ENCODE data around the gene TBC1D16.

The TBC1D16 gene

DNA sequence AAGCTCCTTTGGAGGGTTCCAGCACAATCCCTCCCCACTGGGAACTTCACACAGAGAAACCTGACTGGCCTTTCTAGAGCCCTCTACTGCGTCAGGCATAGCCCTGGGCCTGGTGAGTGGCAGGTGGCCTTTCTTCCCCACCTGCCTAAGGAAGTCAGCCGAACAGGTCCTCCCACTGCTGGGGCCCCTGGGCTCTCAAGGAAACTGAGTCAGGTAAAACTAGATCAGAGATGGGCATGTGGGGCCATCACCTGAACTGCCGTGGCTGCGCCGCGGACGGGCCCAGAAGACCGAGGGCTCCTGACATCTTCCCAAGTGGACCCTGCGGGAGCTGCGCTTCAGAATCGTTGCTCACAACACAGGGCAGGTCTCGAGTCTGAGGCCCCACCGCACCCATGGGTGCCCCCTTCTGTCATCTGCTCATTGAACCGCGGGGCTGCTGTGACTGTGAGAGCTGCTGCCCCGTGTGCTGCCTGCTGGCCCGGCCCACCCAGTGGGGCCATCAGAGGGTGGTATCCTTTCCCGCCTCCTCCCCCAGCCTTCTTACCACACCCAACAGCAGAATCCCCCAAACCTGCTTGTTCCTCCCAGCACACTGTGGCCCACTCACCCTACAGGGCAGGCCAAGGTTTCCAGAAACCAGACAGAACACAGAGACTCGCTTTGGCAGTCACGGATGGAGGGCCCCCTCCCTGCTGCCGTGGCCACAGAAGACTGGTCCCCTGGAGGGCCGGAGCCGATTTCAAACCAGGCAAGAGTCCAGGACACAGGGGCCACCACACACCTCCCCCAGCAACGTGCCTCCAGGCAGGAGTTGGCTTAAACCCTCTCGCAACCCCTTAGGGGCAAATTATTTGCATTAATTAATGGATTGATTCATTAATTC lies 81.1 kb downstream of the TBC1D16 start:
- in situ Hi-C loops (cut with HindIII; ENCODE audit: low sequenced_read_pairs): no loop called here

DNA sequence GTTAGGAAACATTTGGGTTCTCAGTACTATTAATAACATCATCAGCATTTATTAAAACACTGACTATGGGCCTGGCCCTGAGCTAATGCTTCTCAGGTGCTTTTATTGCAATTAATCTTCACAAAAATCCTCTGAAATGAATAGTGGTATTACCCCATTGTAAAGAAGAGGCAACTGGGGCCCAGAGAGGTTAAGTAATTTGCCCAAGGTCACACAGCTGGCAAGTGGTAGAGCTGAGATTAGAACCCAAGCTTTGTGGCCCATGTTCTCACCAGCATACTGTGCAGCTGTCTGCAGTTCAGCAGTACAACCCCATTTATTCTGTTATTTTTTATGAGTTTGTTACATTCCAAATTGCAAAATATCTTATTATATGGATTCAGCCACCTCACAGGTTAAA lies 82.3 kb downstream of the TBC1D16 start:
- in situ Hi-C loops (cut with HindIII; ENCODE audit: low sequenced_read_pairs): no loop called here

DNA sequence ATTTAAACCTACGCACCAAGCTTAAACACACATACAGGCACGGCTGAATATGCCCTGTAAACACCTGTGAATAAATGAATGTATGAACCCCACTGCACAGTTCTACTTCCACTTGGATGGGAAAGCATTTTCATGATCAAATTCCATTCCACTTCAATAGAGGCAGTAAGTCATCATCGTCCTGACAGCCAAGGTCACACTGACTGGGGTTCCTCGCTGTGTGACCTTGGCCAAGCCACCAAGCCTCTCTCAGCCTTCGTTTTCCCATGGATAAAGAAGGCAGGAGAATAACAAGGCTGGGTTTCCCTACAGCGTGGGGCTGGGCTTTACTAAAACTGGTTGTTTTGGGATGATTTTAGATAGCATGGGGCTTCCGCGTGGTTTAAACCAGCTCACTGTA lies 82.8 kb downstream of the TBC1D16 start:
- in situ Hi-C loops (cut with HindIII; ENCODE audit: low sequenced_read_pairs): no loop called here

DNA sequence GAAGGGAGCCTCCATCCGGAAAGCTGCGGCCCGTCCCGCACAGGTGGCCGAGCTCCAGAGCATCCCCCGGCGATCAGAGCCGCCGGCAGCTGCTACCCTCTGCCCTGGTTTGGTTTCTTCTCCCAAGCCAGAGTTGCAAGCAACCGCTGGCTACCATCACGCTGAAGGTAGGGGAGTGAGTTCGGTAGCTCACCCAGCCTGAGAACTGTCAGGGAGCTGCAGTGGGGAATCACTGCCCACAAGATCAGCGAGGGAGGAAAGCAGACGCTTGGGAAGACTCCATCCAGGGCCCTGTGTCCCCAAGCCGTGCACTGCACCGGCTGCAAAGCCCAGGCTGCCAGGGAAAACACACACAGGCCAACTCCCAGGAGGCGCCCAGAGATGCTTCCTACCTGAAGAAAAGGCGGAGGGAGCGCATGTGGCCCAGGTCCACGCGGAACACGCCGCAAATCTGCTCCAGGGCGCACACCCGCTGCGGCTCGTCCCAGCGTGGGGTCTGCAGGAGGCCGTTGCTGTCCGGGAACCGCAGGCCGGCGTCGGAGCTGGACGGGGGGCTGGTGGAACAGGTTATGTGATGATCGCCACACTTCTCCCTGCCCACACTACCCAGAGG lies 83.3 kb downstream of the TBC1D16 start:
- in situ Hi-C loops (cut with HindIII; ENCODE audit: low sequenced_read_pairs): no loop called here

DNA sequence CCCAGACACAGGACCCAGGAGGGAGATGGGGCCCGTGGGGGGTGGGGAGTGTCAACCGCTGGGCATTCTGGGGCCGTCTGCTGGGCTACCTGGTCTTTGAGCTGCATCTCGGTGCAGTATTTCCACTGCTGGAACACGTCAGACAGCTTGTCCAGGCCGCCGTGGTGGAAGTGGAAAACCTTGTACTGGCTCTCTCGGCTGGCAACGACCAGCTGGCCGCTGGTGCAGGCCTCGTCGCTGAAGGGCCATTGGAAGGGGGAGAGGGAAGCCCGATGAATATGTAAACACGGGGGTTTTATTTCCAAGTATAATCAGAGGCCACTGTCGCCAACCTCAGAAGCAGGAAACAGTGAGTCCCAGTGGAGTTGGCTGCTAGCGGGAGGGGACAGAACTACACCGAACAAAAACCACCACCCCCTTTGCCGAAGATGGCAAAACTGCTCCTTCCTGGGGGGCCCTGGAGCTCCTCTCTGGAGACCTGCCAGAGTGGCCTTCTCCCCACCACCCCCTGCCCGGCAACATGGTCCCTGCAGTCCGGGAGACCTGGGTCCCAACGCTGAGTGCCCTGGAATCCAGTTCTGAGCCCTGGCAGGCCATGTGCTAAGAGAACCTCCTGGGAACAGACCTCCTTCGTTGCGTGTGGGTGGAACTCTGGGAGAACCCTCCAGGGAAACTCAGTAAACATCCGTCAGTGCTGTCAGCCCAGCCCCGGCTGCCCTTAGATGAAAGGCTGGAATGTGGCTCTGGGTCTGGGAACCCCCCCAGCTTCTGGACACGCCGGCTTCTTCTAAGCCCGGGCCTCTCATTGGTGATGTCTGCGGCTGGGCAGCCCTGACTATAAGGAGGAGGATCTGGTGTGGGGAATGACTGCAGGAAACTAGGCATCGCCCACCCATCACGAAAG lies 84.1 kb downstream of the TBC1D16 start:
- in situ Hi-C loops (cut with HindIII; ENCODE audit: low sequenced_read_pairs): no loop called here

DNA sequence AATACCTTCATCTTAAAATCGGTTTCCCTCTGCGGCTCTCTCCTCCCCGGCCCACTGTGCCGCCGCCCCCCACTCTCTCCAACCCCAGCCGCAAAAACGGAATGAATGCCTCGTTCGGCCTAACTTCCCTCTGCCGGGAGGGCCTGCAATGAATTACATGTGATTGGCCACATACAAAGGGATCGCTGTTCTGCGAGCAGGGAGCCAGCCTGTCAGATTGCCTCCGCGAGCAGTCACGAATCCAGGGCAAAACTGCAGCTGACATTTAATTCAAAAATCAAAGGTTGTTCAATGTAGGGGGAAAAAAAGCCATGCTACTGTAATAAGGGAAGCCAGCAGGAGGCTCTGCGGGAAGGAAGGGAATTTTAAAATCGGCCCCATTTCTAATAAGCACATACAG lies 84.9 kb downstream of the TBC1D16 start:
- in situ Hi-C loops (cut with HindIII; ENCODE audit: low sequenced_read_pairs): no loop called here

DNA sequence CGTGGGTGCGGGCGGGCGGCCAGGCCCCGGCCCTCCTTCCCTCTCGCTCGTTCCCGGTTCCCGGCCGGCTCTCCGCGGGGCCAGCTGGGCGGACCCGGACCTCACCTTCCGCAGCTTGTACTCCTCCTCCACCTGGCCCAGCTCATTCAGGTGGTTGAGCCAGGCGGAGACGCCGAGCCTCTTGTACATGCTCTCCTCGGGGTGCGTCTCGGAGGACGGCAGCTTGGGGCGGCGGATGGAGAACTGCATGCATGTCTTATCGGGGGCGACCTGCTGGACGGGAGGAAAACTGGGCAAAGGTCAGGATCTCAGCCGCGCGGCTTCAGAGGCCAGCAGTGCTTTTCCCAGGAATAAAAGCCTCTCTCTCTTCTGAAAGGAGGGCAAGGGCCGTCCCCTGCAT lies 85.4 kb downstream of the TBC1D16 start:
- in situ Hi-C loops (cut with HindIII; ENCODE audit: low sequenced_read_pairs): no loop called here

DNA sequence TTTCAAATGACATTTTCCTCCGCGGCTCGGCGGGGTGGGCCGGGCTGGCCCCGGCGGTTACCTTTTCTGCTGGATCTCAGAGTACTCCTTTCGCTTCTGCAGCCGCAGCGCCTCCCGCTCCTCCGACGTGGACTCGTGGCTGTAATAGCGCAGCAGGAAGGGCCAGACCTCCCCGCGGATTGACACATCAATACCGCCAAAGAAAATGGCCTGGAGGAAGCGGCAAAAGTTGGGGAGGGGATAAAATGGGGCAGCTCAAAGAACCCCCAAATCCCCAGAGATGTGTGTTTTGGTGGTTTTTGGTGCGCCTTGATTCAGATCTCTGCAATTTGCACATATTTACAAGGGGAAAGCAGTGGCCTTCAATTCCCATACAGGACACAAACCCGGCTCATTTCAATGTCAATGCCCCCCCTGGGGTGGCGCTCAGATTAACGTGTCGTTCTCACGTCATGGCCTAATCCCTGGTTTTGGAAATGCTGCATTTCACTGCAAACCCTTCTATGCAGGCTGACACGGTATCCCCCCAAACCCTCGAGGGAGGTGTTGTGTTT lies 85.9 kb downstream of the TBC1D16 start:
- in situ Hi-C loops (cut with HindIII; ENCODE audit: low sequenced_read_pairs): no loop called here

DNA sequence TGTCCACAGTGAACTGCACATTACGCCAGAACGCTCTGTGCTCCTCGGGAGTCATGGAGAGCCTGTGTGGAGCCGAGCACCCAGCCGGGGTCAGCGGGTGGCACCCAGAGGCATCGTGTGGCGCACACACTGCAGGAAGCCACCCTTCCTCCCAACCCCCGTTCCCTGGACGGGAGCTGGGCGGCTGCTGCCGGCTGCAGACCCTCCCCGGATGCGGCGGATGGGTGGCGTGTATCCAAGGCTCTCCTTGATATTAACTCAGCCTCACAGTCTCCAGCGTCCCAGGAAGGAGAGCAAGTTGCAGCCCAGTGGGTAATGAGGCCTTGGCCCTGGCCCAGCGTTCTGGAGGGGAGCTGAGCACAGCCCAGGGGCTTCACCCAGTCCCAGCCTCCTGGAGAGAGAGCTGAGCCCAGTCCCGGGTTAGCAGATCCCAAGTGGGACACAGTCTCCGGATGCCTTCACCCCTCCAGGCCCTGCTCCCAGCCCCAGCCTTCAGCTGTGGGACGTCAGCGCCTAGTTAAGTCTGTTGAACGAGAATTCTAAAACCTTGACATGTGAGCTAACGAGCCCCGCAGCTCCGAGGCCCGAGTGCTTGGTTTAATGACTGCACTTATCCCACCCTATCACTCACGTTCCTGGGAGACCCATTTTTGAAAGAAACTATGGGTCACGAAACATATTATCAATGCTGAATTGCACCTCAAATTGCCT lies 86.6 kb downstream of the TBC1D16 start:
- in situ Hi-C loops (cut with HindIII; ENCODE audit: low sequenced_read_pairs): no loop called here

DNA sequence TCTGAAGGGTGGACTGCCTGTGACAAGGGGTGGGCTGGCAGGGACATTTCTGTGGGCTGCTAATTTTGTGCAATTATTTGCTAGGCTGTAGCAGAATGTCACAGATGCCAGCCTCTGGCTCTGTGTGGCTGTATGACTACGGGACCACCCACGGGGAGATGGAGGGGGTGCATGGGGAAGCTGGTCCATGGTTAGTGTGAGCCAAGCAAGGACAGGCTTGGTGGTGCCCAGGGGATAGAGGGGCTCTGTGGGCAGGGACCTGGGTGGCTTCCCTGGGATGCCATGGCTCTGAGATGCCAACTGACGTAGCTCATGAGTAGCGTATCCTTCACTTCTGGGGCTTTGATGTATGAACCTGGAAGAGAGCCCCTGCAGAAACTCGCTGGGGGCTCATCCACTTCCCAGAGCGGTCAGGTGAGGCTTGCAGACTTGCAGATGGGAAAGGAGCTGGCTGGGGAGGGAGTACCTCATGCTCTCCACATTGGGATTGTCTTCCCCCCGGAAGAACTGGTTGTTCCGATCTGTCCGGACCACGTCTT lies 87.2 kb downstream of the TBC1D16 start:
- in situ Hi-C loops (cut with HindIII; ENCODE audit: low sequenced_read_pairs): no loop called here

DNA sequence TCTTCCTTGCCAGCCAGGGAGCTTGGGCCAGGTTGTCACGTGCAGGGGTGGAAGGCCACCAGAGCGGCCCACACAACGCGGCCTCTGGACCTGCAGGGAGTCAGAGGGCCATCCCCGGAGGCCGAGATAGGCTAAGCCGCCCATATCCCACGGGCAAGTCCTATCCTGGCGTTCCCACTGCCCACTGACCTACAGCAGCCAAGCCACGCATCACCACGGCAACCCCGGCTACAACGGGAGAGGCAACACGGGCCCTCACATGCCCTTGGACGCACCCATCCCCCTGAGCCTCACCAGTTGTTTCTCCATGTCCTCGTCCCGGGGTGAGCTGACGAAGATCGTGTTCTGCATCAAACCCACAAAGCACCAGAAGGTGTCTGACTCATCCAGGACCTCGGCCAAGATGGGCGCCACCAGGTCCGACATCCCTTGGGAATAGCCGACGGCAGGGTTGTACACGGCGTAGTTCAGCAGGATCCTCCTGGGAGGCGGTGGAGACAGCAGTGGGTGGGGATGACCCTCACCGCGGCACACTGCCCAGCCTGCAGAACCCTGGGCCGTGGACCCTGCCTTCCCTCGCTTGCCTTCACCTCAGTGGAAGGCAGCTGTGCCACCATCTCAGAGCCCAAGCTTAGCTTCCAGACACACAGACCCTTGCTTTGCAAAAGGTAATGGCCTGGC lies 88.2 kb downstream of the TBC1D16 start:
- in situ Hi-C loops (cut with HindIII; ENCODE audit: low sequenced_read_pairs): no loop called here

DNA sequence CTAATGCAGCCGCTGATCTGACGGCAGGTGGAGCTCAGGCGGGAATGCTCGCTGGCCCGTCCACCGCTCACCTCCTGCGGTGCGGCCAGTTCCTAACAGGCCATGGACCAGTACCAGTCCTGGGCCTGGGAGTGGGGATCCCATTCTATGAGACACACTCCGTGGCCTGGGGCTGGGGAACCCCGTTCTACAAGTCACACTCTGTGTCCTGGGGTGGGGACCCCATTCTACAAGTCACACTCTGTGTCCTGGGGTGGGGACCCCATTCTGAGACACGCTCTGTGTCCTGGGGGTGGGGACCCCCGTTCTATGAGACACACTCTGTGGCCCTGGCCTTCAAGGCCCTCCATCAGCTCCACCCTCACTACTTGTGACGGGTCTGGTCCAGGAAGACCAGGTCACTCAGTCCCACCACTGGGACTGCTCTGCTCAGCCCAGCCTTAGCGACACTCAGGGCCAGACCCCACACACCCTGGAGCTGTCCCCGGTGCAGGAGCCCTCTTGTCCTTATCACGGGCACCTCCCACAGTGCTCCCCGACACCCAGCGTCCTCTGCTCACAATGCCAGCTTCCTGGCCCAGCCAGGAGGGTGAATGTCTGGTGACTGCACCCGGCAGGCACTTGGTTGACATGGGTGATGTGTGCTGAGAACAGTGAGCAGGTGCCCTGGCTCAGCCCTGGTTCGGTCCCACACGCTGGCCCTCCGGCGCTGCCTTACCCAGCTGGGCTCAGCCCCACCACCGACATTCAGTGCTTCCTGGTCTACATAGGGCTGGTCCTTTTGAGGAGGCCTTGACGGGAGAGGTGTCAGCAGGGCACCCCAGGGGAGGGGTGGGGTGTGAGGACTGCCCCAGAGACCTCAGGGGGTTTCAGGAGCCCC lies 89.1 kb downstream of the TBC1D16 start:
- in situ Hi-C loops (cut with HindIII; ENCODE audit: low sequenced_read_pairs): no loop called here

DNA sequence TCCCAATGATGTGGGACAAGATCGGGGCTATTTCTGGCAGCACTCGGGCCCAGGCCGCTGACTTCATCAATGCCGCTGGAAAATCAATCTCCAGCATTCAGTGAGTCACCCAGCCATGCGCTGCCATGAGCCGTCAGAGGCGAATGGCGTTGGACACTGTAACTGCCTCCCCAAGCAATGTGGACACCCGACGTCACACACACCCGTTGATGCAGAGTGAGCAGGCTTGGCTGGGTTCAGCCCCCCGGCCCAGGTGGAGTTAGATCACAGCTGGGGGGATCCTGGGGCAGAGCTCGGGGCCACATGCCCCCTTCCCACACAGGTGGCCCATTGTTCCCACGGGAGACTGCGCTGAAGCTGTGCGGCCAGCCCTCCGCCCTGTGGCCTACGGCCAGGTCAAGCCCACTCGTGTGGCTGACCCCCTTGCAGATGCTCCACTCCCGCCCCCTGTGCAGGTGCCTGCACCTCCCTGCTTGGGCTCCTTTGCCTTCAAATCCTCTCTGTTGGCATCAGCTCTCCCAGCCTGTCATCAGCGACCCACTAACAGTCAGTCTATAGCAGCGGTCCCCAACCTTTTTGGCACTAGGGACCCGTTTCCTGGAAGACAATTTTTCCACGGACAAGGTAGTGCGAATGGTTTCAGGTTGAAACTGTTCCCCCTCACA lies 89.9 kb downstream of the TBC1D16 start:
- in situ Hi-C loops (cut with HindIII; ENCODE audit: low sequenced_read_pairs): no loop called here

DNA sequence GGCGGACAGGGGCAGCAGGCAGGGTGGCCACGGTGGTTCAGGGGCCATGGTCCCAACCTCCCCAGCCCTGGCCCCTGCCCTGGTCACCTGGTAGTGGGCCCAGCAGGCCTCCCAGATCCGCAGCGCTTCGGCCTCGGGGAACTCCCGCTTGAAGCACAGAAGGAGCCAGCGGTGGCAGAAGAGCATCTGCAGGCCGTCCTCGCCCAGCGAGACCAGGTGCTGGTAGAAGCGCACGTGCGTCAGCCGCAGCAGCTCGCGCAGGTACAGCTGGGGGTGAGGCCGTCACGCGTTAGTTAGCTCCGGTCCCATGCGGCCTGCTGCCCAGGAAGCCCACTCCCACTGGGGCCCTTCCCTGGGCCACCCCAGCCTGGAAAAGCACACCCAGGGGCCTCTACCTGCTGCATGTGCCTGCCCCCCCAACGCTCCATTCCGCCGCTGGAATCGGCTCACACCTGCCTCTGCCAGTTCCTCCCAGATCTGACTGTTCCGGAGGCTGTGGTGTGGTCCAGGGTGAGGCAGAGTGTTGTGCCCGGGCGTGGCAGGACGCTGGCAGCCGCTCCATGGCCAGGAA lies 90.8 kb downstream of the TBC1D16 start:
- in situ Hi-C loops (cut with HindIII; ENCODE audit: low sequenced_read_pairs): no loop called here

DNA sequence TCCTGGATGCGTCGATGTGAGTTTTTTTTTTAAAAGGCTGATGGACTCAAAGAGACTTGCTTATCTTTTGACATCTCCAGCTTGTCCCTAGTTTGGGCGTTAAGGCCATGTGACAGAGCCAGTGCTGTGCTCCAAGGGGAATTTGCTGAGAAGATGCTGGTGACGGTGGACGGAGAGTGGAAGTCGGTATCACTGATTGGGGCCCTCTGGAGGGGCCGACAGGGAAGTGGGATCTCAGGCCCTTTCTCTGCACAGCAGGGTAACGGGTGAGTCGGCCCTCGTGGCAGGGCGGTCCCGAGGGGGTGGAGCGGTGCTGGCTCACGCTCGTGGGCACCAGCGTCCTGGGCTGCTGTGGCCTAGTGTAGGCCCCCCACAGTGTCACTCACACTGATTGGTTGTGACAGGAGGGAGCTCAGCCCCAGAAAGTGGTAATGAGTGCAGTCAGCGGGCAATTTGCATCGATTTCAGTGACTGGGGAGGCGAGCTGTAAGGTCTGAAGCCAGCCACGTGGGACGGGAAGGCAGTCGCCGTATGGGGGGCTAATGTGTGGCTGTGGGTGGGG lies 91.3 kb downstream of the TBC1D16 start:
- in situ Hi-C loops (cut with HindIII; ENCODE audit: low sequenced_read_pairs): no loop called here

DNA sequence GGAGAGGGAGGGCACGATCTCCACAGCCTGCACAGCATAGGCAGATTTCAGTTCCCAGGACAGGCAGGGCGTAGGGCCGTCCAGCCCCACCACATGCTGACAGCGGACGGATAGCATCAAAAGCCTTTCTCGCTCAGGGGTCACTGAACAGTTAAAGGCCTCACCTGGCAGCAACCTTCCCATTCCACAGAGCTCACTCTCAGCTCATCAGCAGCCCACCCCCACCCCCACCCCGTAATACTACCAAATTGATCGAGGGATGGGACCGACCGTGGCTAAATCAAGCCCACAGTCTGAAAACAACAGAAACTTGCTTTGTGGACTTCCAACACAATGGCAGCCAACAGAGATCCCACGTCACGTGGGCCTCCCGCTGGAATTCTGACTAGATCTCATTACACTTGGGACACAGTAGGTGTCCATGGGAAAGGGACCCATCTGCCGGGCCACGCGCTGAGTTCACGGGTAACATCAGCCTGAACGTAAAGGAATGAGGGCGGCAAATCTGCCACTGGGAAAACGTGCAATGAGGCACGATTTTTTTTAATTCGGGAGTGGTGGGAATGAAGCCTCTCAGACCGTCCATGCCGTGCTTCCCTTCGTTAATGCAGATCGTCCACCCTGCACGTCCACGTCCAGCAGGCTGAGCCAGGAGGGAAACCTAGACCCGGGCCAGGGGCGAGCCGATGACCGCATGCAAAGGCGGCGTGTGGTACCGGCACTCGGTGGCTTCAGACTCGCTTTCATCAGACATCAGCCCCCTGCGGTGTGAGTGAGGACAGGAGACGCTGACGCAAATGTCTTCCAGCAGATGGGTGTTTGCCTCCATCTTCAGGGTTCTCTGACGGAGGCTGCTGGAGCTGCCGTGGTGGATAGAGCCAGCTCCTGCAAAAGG lies 92.1 kb downstream of the TBC1D16 start:
- in situ Hi-C loops (cut with HindIII; ENCODE audit: low sequenced_read_pairs): no loop called here

All from endothelial cell of hepatic sinusoid (primary cell).